Measurements from ENCODE around the gene MTARC1.

DNA sequence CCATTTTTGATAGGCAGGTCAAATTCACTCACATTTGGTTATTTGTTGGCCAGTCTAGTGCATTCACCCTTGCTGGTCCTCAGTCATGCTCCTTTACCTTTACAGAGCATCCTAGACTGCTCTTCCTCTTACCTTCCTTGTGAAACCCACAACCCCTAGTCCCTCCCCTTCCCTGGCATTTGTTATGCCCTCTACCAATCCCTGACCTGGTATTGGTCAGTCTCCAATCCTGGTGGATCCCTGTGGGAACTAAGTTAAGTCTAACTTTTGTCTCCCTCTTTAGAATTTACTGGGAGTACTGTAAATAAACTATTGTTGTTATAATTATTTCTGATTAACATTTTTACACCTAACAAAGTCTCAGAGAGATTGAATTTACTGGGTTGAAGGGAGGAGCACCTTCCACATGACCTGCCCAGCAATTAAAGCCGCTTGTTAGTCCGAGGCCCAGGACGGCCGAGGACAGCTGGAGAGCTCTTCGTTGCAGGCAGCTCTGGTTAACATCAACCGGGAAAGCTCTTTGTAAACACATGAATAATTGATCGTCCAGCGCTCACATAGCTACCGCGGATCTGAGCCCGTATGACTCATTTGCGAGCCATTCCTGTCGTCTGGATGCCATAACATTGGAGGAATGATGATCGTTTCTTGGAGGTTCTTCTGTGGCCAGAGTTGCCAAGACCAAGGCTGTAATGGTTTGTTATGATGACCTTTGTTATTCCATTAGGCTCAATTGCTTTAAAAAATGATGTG, 31.9 kb downstream of the MTARC1 start:
- TF ChIP-seq CTCF (IDR thresholded peaks at IDR 0.05 in 2 of 3, conservative IDR thresholded peaks at IDR 0.05 in 1 of 3; ENCODE audit: borderline replicate concordance in 1 of 3, insufficient read depth in 1 of 3, low read depth in 2 of 3, low read length in 2 of 3) (no peak), ELF1 (IDR thresholded peaks at IDR 0.05; ENCODE audit: borderline replicate concordance, low read depth) (no peak), EZH2 (IDR thresholded peaks at IDR 0.05) (no peak), SRF (IDR thresholded peaks at IDR 0.05; ENCODE audit: low read depth) (no peak), POLR2AphosphoS5 (IDR thresholded peaks at IDR 0.05; ENCODE audit: low read depth, low read length) (no peak), POLR2A (IDR thresholded peaks at IDR 0.05; ENCODE audit: borderline replicate concordance, extremely low read depth, insufficient read depth, insufficient read length) (no peak), CBX3 (IDR thresholded peaks at IDR 0.05; ENCODE audit: low read depth) (no peak), FOSL1 (IDR thresholded peaks at IDR 0.05; ENCODE audit: low read depth) (no peak), CEBPB (IDR thresholded peaks at IDR 0.05; ENCODE audit: low read depth) (no peak), YY1 (IDR thresholded peaks at IDR 0.05; ENCODE audit: extremely low read depth, insufficient replicate concordance, low read depth, low read length) (no peak), SP1 (IDR thresholded peaks at IDR 0.05; ENCODE audit: low read depth) (no peak), MAX (IDR thresholded peaks at IDR 0.05) (no peak)
